GM12878 (cell line): ENCODE measurements around the gene HCST. TPM values are rescaled to one million over a fixed set of nuclear protein-coding genes. Genes with fewer than 3 reads are reported as not detected.
A peak's percentile ranks its signal among the peaks of the same experiment; 100 is the strongest.

ENCODE experiments used
- ATAC-seq: fragments of 200-7000 bp; cut with Tn5 transposase; 3 replicates; pipeline ENCODE4 v1.9.1; 2020; ENCODE audit warnings: mild to moderate bottlenecking, moderate library complexity
- BruUV-seq: library from RNA; stranded (reverse); fragments of 400-500 nt; replicated peaks from 2 replicates; lab custom pipeline; 2021; lab: Mats Ljungman, UMichigan
- CTCF ChIA-PET: fragments of 300-600 bp; sonication (Branson Sonifier 250); formaldehyde crosslinking; extraction: SDS; loops from one replicate; lab custom pipeline; 2021; ENCODE audit warnings: inconsistent platforms; lab: Yijun Ruan, JAX
- POLR2A ChIA-PET: fragments of 350-600 bp; formaldehyde crosslinking; extraction: SDS; loops from one replicate; lab custom pipeline; 2021; ENCODE audit warnings: inconsistent platforms; lab: Charles Lee
- RAD21 ChIA-PET: fragments of 300-600 bp; sonication (Branson Sonifier 250); formaldehyde crosslinking; loops from one replicate; lab custom pipeline; 2023; ENCODE audit warnings: antibody characterized with exemption; ENCODE audit not compliant: unreplicated experiment; lab: Charles Lee
- SMC1A ChIA-PET: fragments of 300-600 bp; sonication (Branson Sonifier 250); formaldehyde crosslinking; loops from one replicate; lab custom pipeline; 2023; ENCODE audit not compliant: unreplicated experiment, uncharacterized antibody; lab: Charles Lee
- DNase-seq: peaks from one replicate; pipeline ENCODE4 v3.0.0-alpha.2; 2011; ENCODE audit warnings: low read depth, low spot score
- FAIRE-seq: peaks from 3 replicates; lab custom pipeline; 2011; peaks lifted over from hg19 to GRCh38; lab: Jason Lieb, UNC
- H2AFZ ChIP-seq: 2 replicates; pipeline ENCODE4 v1.6.0; 2011; ENCODE audit warnings: low read depth, low read length, control low read depth; ENCODE audit not compliant: control insufficient read depth
- H3K27ac ChIP-seq: 2 replicates; pipeline ENCODE4 v1.5.1; 2011; ENCODE audit warnings: control low read depth; ENCODE audit not compliant: control insufficient read depth, insufficient read depth
- H3K27me3 ChIP-seq, 2 experiments: replicated peaks in 1 of 2; 2 replicates each; pipeline versions ENCODE4 v1.6.0 to v1.6.1; 2011; ENCODE audit warnings: low read length in 1 of 2; ENCODE audit not compliant: control insufficient read depth in 2 of 2, insufficient read depth in 2 of 2
- H3K36me3 ChIP-seq, 2 experiments: 2 replicates each; pipeline ENCODE4 v1.5.1; 2011; ENCODE audit warnings: low read length in 1 of 2; ENCODE audit not compliant: control insufficient read depth in 2 of 2, insufficient read depth in 2 of 2
- H3K4me1 ChIP-seq: 2 replicates; pipeline ENCODE4 v1.6.1; 2011; ENCODE audit warnings: mild to moderate bottlenecking, low read length, moderate library complexity, mixed read lengths; ENCODE audit not compliant: control insufficient read depth, insufficient read depth
- H3K4me2 ChIP-seq: 2 replicates; pipeline ENCODE4 v1.6.0; 2011; ENCODE audit warnings: control low read depth; ENCODE audit not compliant: control insufficient read depth, insufficient read depth
- H3K4me3 ChIP-seq: fragments of 200-600 bp; sonication (generic); 2 replicates; pipeline ENCODE4 v1.5.1; 2016
- H3K79me2 ChIP-seq: 2 replicates; pipeline ENCODE4 v1.6.0; 2011; ENCODE audit warnings: low read length; ENCODE audit not compliant: control insufficient read depth, insufficient read depth
- H3K9ac ChIP-seq: 2 replicates; pipeline ENCODE4 v1.8.0; 2011; ENCODE audit warnings: low read length, control low read depth, mixed read lengths; ENCODE audit not compliant: control insufficient read depth, insufficient read depth
- H3K9me3 ChIP-seq: replicated peaks from 3 replicates; pipeline ENCODE4 v1.5.1; 2011; ENCODE audit warnings: mild to moderate bottlenecking, low read length; ENCODE audit not compliant: control insufficient read depth, insufficient read depth
- H4K20me1 ChIP-seq: 2 replicates; pipeline ENCODE4 v1.6.0; 2011; ENCODE audit not compliant: control insufficient read depth, insufficient read depth
- FOS ChIP-seq: IDR thresholded peaks from 3 replicates; pipeline ENCODE4 v1.6.1; 2011; ENCODE audit warnings: borderline replicate concordance; ENCODE audit not compliant: insufficient read length; ENCODE audit errors: extremely low read depth
- HCFC1 ChIP-seq: fragments of 150-350 bp; IDR thresholded peaks from 2 replicates; pipeline ENCODE4 v1.6.1; 2014; ENCODE audit warnings: low read length
- HDGF ChIP-seq: fragments of 450-650 bp; IDR thresholded peaks from 2 replicates; pipeline ENCODE4 v1.6.1; 2016; ENCODE audit warnings: antibody characterized with exemption
- NFYA ChIP-seq: IDR thresholded peaks from 2 replicates; pipeline ENCODE4 v1.6.1; 2011; ENCODE audit warnings: low read depth, mild to moderate bottlenecking, low read length, improper control_type of control experiment, borderline replicate concordance
- NR2C1 ChIP-seq: fragments of 450-650 bp; IDR thresholded peaks from 2 replicates; pipeline ENCODE4 v1.6.1; 2017; ENCODE audit warnings: antibody characterized with exemption, mild to moderate bottlenecking, moderate library complexity
- RELA ChIP-seq: fragments of 450-650 bp; IDR thresholded peaks from 2 replicates; pipeline ENCODE4 v1.8.0; 2014; ENCODE audit warnings: borderline replicate concordance; ENCODE audit not compliant: partially characterized antibody
- RUNX3 ChIP-seq: IDR thresholded peaks from 2 replicates; pipeline ENCODE4 v1.6.1; 2012; ENCODE audit warnings: low read length, inconsistent platforms
- SMARCA5 ChIP-seq: fragments of 450-650 bp; IDR thresholded peaks from 2 replicates; pipeline ENCODE4 v1.6.1; 2017; ENCODE audit warnings: mild to moderate bottlenecking
- SPI1 ChIP-seq: IDR thresholded peaks from 2 replicates; pipeline ENCODE4 v1.6.1; 2011; ENCODE audit warnings: low read depth, mild to moderate bottlenecking, low read length, moderate library complexity, borderline replicate concordance; ENCODE audit not compliant: insufficient read depth
- TAF1 ChIP-seq: IDR thresholded peaks from 2 replicates; pipeline ENCODE4 v1.6.1; 2011; ENCODE audit warnings: mild to moderate bottlenecking, low read depth, low read length, borderline replicate concordance
- ZBED1 ChIP-seq: IDR thresholded peaks from 2 replicates; pipeline ENCODE4 v1.6.1; 2016; ENCODE audit warnings: borderline replicate concordance
- ZNF207 ChIP-seq: fragments of 450-650 bp; IDR thresholded peaks from 2 replicates; pipeline ENCODE4 v1.6.1; 2014; ENCODE audit warnings: antibody characterized with exemption, mild to moderate bottlenecking, borderline replicate concordance
- ZNF384 ChIP-seq: IDR thresholded peaks from 2 replicates; pipeline ENCODE4 v1.6.1; 2012; ENCODE audit warnings: low read depth, mild to moderate bottlenecking, low read length, improper control_type of control experiment, borderline replicate concordance
- WGBS: methylation state at CpG from one replicate; pipeline ENCODE4 v1.1.6; 2016; ENCODE audit warnings: low lambda C conversion rate; ENCODE audit not compliant: insufficient replicate concordance, insufficient coverage; ENCODE audit errors: missing lambda C conversion rate; 5-methylcytosine and 5-hydroxymethylcytosine counted together
- in situ Hi-C: fragments of 300-500 bp; cut with MboI; formaldehyde crosslinking; loops from 9 replicates; pipeline ENCODE4 v1.14.3; 2018; ENCODE audit warnings: mixed read lengths
- intact Hi-C: fragments of 100-400 bp; cut with micrococcal nuclease; formaldehyde crosslinking; loops from one replicate; pipeline ENCODE4 v1.14.2; 2022; ENCODE audit not compliant: unreplicated experiment
- polyA plus RNA-seq, 11 experiments: library from polyadenylated mRNA; depleted of rRNA in 4 of 11; unstranded in 6 of 11; stranded (reverse) in 5 of 11; fragments of >200 nt; fragmentation: Nextera tagmentation in 4 of 11; fragmentation: Illumina TruSeq in 1 of 11; extraction: Ambion mirVana in 4 of 11; extraction: Trizol in 1 of 11; gene quantifications; 1 replicate in 1 of 11; 2 replicates in 10 of 11; pipeline versions ENCODE4 v1.2.1 to v1.2.3, GENCODE V29; 2011 to 2016; ENCODE audit warnings: inconsistent platforms in 2 of 11, missing spikeins in 2 of 11, low read depth in 1 of 11
- total RNA-seq, 4 experiments: library from RNA; depleted of rRNA in 3 of 4; stranded (reverse); fragments of >200 nt in 3 of 4; fragmentation: Illumina TruSeq in 1 of 4; extraction: Trizol in 1 of 4; gene quantifications; 2 replicates each; pipeline versions ENCODE4 v1.2.1 to v1.2.3, GENCODE V29; 2013 to 2021
- TF ChIP-seq, protein P1 (sequence below): IDR thresholded peaks from 2 replicates; pipeline ENCODE4 v1.6.1; 2012; ENCODE audit warnings: low read depth, low read length, improper control_type of control experiment
- TF ChIP-seq, protein P2 (sequence below): fragments of 450-650 bp; IDR thresholded peaks from 2 replicates; pipeline ENCODE4 v1.6.1; 2014; ENCODE audit warnings: mild to moderate bottlenecking
- TF ChIP-seq, protein P3 (sequence below): fragments of 450-650 bp; IDR thresholded peaks from 2 replicates; pipeline ENCODE4 v1.6.1; 2016; ENCODE audit warnings: mild to moderate bottlenecking
- TF ChIP-seq, protein P4 (sequence below), 3 experiments: IDR thresholded peaks in 2 of 3; conservative IDR thresholded peaks in 1 of 3; 2 replicates each; pipeline ENCODE4 v1.5.1; 2011; ENCODE audit warnings: low read depth in 3 of 3, low read length in 3 of 3, mild to moderate bottlenecking in 3 of 3, control low read depth in 2 of 3, moderate library complexity in 2 of 3, inconsistent platforms in 1 of 3, mixed read lengths in 1 of 3; ENCODE audit not compliant: control insufficient read depth in 2 of 3, insufficient read depth in 1 of 3; ENCODE audit errors: extremely low read depth in 1 of 3
- TF ChIP-seq, protein P5 (sequence below): IDR thresholded peaks from 2 replicates; pipeline ENCODE4 v1.6.1; 2012; ENCODE audit warnings: low read depth, low read length, improper control_type of control experiment

HCST gene
- total and polyA plus RNA-seq, 10 of the 15 experiments (the other 5 are each of a cell fraction or from before 2014, with no cell fraction given): 7.5 to 79.6 (median 33.6) TPM

DNA sequence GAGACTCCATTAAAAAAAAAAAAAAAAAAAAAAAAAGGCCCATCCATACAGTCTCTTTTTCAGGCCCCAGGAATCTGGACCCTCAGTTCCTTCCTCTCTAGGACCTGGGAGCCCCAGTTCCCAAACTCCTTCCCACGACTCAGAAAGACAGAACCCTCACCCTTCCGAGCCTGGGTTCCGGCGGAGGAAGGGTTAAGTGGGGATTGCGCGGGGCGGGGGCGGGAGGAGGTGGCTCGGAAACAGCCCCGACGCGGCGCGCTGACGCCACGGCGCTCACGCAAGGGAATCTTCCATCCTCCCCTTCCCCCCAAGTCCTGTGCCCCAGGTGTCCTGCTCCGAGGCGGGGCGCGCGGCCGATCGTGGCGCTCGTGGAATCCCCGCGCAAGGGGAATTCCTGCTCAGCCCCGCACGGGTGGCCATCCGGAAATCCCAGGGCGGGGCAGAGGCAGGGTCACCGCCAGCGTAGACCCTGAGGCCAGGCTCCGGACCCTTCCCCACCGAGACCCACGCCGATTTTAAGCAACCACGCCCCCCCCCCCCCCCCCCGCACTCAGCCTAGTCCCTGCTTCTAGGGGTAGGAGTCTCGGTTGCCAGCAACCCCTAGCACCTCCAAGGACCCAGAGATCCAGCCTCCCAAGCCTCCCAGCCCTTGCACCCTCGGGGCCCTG is 2.6 kb upstream of the HCST start:
- Histone ChIP-seq H3K27me3 (no peaks in the 10 kb centered on the region), H3K4me3 (peak overlapping the region; percentile 96), H3K9me3 (no peaks in the 10 kb centered on the region), H2AFZ (peak overlapping the region; percentile 40; the same call in 1 of the 2 replicates), H3K4me1 (peaks cover 37% of the 10 kb centered on the region), H3K79me2 (peaks cover 36% of the 10 kb centered on the region), H3K4me2 (peak overlapping the region; percentile 98), H4K20me1 (no peaks in the 10 kb centered on the region), H3K9ac (peak overlapping the region; percentile 95), H3K27ac (peak overlapping the region; percentile 96), H3K36me3 (peaks cover 8 to 10% of the 10 kb centered on the region in 2 experiments; a peak in 3 of 4 replicates)
- ChIA-PET RAD21 (interaction anchor here (1.0 to 1.4 kb wide), 3 partner anchors 10 to 30 kb away, joined by 4 read pairs; no protein-coding TSS in a partner anchor), SMC1A (interaction anchor here (0.7 to 1.7 kb wide), 2 partner anchors 16 to 32 kb away, joined by 3 to 6 read pairs; no protein-coding TSS in a partner anchor), CTCF (no interaction called here), POLR2A (interaction anchor here (1.3 to 1.4 kb wide), 2 partner anchors 12 to 185 kb away, joined by 3 to 8 read pairs; no protein-coding TSS in a partner anchor)
- ATAC-seq: peak; percentile 69
- peak; percentile 78 for DNase-seq
- intact Hi-C loops (loop anchor here (1.0 to 5.0 kb wide), 2 partner anchors 32 to 187 kb away; no protein-coding TSS in a partner anchor), in situ Hi-C loops (loop anchor here (10.0 kb wide), 1 partner anchor 565 kb away; no protein-coding TSS in a partner anchor)
- WGBS: under 1% methylated on average over 33 of the region's 43 CpGs
- peak; percentile 56 for FAIRE-seq
- no TSS peak for BruUV-seq
- TF ChIP-seq, protein P1, sequence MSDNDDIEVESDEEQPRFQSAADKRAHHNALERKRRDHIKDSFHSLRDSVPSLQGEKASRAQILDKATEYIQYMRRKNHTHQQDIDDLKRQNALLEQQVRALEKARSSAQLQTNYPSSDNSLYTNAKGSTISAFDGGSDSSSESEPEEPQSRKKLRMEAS: no peak
- TF ChIP-seq TAF1 (no peak), ZNF384 (peak; percentile 82), NFYA (no peak), HDGF (0 out of 2 replicates have a peak, but pooled peaks have one; percentile 36), ZNF207 (no peak), ZBED1 (peak; percentile 56; the same call in 1 of the 2 replicates), SPI1 (no peak), RELA (peak; percentile 98), FOS (no peak), NR2C1 (peak; percentile 27; the same call in 1 of the 2 replicates), HCFC1 (no peak), SMARCA5 (no peak), RUNX3 (no peak; the same call in none of the 2 replicates)
- TF ChIP-seq, protein P2, sequence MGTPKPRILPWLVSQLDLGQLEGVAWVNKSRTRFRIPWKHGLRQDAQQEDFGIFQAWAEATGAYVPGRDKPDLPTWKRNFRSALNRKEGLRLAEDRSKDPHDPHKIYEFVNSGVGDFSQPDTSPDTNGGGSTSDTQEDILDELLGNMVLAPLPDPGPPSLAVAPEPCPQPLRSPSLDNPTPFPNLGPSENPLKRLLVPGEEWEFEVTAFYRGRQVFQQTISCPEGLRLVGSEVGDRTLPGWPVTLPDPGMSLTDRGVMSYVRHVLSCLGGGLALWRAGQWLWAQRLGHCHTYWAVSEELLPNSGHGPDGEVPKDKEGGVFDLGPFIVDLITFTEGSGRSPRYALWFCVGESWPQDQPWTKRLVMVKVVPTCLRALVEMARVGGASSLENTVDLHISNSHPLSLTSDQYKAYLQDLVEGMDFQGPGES: no peak
- TF ChIP-seq, protein P3, sequence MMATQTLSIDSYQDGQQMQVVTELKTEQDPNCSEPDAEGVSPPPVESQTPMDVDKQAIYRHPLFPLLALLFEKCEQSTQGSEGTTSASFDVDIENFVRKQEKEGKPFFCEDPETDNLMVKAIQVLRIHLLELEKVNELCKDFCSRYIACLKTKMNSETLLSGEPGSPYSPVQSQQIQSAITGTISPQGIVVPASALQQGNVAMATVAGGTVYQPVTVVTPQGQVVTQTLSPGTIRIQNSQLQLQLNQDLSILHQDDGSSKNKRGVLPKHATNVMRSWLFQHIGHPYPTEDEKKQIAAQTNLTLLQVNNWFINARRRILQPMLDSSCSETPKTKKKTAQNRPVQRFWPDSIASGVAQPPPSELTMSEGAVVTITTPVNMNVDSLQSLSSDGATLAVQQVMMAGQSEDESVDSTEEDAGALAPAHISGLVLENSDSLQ: peak; percentile 23; the same call in 1 of the 2 replicates
- TF ChIP-seq, protein P4, sequence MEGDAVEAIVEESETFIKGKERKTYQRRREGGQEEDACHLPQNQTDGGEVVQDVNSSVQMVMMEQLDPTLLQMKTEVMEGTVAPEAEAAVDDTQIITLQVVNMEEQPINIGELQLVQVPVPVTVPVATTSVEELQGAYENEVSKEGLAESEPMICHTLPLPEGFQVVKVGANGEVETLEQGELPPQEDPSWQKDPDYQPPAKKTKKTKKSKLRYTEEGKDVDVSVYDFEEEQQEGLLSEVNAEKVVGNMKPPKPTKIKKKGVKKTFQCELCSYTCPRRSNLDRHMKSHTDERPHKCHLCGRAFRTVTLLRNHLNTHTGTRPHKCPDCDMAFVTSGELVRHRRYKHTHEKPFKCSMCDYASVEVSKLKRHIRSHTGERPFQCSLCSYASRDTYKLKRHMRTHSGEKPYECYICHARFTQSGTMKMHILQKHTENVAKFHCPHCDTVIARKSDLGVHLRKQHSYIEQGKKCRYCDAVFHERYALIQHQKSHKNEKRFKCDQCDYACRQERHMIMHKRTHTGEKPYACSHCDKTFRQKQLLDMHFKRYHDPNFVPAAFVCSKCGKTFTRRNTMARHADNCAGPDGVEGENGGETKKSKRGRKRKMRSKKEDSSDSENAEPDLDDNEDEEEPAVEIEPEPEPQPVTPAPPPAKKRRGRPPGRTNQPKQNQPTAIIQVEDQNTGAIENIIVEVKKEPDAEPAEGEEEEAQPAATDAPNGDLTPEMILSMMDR (IDR thresholded peaks at IDR 0.05 in 2 of 3, conservative IDR thresholded peaks at IDR 0.05 in 1 of 3; ENCODE audit: control insufficient read depth in 2 of 3, extremely low read depth in 1 of 3, insufficient read depth in 1 of 3, low read depth in 3 of 3, low read length in 3 of 3): no peak
- TF ChIP-seq, protein P5, sequence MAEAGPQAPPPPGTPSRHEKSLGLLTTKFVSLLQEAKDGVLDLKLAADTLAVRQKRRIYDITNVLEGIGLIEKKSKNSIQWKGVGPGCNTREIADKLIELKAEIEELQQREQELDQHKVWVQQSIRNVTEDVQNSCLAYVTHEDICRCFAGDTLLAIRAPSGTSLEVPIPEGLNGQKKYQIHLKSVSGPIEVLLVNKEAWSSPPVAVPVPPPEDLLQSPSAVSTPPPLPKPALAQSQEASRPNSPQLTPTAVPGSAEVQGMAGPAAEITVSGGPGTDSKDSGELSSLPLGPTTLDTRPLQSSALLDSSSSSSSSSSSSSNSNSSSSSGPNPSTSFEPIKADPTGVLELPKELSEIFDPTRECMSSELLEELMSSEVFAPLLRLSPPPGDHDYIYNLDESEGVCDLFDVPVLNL: no peak
